Stimulated activated CD8-positive, alpha-beta memory T cell treated with anti-CD3 and anti-CD28 coated beads, Interleukin-15, amount 100 ng/mL, for 24 hours (primary cell): Measurements from ENCODE around the gene SMIM1.

Experiments
- DNase-seq: peaks from one replicate; pipeline ENCODE4 v3.0.0-alpha.2; 2020; ENCODE audit warnings: low read depth

The SMIM1 gene

GRCh38 chr1:3777078-3777547 is 4.6 kb downstream of the SMIM1 start:
- no peak for DNase-seq

- DNase-seq: no peak
Measured at GRCh38 chr1:3777647-3778589, 5.4 kb downstream of the SMIM1 start.

DNA sequence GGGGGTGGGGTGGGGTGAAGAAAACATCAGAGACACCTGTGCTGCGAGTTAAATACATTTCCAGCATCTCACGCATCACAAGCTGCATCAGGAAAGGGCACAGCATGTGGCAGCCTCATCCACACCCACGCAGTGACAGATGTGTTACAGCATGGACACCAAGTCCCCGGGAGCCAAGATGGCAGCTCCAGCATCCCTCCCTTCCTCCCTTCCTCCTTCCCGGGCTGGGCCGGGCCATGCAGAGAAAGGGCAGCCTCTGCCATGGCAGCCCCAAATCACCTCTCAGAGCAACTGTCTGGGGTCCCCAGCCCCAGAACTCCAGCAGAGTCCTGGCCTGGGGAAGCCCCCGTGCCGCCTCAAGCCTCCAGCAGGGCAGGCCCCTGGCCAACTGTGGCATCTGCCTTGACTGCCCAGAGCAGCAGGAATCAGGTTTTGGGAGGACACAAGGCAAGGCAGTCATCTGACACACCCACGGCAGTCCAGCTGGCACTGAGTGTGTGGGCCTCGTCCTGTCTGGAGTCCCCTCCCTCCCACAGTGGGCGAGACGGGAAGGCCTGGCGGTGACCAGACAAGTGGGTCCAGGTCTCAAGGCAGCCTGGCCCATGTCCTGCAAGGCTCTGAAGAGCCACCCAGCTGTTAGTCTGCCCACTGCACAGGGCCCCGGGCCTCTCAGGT is 6.2 kb downstream of the SMIM1 start:
- no peak for DNase-seq

GRCh38 chr1:3779265-3779911 is 6.8 kb downstream of the SMIM1 start:
- DNase-seq: no peak

- no peak for DNase-seq
Measured at GRCh38 chr1:3779912-3780416, 7.4 kb downstream of the SMIM1 start.

DNA sequence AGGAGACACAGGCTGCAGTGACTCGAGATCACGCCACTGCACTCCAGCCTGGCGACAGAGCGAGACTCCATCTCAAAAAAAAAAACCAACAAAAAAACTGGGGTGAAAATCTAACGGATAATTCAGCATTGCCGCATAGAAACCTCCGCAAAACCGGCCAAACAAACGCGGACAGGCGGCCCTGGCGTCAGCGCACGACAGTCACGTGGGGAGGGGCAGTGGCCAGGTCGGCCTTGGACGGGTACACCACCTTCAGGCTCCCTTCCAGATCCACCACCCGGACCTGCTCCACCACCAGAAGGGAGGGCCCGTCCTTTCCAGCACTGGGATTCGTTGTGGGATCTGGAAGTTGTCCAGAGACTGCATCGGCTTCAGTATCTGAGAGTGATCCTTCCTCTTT is 8.4 kb downstream of the SMIM1 start:
- DNase-seq: no peak

GRCh38 chr1:3783651-3784474 is 11.3 kb downstream of the SMIM1 start:
- DNase-seq: no peak

DNA sequence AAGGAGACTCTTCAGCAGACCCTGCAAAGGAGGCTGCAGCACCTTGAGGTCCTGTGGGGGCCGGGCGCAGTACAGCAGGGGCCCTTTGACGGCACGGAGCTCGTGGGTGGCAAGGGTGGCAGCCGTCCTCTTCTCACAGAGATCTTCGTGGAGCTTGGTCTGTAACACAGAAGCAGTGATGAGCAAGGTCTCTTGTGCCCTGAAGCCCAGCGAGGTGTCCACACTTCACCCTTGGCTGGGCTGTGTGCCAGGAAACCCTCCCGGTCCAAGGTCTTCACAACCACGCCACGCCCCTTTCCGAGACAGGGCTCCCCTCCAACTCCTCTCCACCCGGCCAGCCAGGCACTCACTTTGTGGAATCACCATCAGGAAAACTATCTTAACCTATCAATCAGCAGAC is 12.5 kb downstream of the SMIM1 start:
- DNase-seq: no peak

DNA sequence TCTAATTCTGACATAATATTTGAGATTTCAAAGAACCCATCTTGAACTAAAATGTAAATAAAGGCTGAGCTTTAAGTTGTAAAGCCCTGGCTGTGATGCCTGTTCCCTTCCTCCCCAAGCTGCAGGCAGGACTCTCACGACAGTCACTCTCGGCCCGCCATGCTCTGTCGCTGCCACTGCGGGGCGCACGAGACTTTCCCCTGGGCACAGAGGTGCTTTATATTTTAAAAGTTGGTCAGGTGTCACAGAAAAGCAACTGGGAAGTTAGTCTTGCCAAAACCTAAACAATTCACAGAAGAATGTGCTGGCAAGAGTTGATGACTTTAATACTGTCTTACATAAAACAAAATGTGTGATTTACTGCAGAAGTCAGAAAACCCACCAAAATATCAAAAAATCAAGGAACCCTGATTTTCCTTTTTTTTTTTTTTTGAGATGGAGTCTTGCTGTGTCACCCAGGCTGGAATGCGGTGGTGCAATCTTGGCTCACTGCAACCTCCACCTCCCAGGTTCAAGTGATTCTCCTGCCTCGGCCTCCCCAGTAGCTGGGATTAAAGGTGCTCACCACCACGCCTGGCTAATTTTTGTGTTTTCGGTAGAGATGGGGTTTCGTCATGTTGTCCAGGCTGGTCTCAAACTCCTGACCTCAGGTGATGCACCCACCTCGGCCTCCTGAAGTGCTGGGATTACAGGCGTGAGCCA is 13.1 kb downstream of the SMIM1 start:
- DNase-seq: no peak

DNA sequence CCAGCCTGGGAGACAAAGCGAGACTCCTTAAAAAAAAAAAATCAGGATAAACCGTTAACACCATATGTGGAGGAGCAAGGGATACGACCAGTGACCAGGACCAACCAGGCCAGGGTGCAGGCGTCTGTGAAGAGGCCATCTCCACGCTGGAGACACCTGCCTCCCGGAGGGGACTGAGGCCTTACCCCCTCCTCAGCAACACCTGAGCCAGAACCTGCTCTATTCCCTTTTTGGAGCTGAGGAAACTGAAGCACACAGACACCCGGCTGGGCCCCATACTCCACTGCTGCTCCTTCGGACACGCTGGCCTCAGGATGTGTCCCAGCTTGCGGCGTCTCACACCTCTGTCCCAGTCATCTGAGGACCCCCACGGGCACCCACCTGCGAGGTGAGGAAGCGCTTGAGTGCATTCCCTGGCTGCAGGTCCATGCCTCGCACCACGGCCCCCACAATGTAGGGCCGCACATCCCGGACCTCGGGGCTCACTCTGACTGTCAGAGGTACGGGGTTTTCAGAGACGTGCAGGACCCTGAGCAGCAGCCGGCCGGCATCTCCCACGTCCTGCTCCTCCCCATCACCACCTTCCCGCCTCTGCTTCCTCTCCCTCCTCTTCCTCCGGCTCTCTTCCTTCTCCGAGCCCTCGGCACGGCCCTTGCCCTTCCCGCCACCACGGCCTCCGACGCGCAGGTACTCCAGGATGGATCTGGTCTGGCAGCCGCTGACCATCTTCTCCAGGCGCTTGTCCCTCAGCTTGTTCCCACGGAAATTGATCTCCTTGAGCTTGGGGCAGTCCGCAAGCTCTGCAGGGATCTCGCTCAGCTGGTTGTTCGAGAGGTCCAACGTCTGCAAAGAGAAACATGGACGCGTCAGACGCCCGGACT is 14.2 kb downstream of the SMIM1 start:
- DNase-seq: no peak

DNA sequence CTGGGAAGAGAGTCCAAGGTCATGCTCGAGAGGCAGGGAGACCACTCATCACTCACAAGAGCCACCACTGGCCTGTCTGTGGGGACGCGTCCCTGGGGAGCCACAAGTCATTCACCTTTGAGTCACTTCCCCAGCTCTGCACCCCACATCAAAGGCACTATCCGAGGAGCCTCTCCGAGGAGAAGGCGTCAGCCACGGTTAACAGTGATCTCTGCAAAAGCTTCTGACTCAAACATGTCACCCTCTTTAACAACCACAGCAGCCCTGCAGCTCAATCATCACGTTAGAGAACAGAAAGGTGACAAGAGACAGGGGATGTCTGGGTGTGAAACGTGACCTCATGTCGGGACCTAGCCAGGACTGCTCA is 14.8 kb downstream of the SMIM1 start:
- no peak for DNase-seq

DNA sequence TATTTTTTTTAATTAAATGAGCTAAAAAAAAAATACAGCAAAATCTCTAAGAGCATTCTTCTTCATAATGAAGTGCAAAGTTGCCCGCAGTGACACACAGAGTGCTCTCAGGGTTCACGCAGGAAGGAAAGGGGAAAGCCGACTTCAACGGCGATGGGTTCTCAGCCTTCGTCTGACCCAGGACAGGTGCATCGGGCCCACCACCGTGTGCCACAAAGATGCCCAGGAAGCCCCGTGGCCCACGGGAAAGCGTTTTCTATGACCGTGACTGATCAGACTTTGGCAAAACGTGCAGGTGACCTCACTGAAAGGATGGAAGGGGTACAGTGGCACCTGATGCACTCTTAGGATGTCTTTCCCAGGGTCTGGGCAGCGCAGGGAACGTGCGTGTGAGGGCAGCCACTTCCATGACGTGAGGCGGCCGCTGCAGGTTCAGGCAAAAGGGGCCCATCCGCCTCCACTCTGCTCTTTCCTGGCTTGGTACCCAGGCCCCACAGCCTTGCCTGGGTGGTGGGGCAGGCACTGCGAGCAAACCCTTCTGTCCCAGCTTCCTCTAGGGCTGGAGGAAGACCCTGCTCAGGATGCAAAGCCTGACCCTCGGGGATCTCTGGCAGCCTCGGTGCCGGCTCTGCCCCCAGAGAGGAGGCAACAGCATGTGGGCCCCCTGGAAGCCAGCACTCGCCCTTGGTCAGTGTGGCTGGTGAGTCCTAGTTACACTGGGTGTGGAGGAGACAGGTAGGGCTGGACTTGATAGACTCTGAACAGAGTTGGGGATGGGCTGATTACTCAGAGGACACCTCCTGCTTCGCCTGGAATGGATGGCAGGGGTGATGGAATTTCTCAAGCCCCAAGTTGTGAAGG is 15.4 kb downstream of the SMIM1 start:
- DNase-seq: no peak

- DNase-seq: no peak
Measured at GRCh38 chr1:3788756-3789420, 16.3 kb downstream of the SMIM1 start.

DNA sequence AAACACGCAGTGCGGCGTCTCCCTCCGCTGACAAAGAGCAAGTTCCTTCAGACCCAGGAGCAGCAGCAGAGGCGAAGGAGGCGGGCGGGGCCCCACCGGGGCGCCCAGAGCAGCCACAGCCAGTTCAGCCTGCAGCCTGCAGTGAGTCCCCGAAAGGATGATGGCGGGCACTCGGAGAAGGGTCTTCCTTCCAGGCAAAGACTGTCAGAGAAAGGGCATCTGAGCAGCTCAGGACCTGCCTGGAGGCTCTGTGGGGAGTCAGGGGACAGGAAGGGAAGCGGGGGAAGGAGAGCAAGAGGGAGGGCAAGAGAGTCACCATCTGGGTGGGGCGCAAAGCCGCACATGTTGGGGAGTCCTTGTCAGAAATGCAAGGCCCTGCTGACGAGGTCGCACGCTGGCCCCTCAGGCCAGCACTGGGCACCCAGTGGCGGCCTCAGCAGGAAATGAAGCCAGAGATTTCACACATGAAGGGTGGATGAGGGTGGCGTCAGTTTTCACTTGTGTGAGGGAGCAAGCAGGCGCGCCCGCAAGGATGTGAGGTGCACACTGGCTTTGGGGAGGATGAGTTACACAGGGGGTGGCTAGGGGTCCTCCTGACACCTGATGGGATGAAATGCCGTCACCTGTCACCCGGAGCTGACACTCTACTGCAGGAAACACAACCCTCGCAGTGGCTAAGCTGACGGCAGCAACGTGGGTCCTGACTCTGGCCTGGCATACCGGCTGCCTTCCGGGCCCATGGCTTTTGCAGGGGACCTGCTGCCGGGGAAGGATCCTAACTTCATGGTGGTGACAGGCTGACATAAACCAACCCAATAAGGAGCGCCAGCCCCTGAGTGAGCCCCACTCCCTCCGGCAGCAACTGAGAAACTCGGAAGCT is 17.1 kb downstream of the SMIM1 start:
- no peak for DNase-seq

GRCh38 chr1:3790500-3790923 is 18.0 kb downstream of the SMIM1 start:
- DNase-seq: no peak

DNA sequence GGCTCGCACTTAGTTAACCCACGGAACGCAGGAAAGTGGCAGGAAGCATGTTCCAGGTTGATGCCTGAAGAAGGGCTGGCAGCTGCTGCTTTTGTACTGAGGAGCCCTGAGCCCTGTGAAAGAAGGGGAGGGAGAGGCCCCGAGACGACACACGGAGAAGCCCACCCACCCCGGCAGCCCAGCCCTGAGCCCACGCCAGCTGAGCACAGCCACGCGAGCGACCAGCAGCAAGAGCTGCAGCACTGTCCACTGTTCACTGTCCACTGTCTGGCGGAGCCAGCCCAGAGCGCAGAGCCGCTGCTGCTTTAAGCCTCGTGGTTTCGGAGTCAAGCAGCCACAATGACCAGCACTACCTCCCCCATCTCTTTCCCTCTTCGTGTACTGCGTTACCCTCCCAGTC is 18.4 kb downstream of the SMIM1 start:
- no peak for DNase-seq

GRCh38 chr1:3795453-3796214 is 23.1 kb downstream of the SMIM1 start:
- DNase-seq: no peak
